H1 (cell line): Measurements from ENCODE around the gene ADAM22. TPM values are rescaled to one million over a fixed set of nuclear protein-coding genes. Genes with fewer than 3 reads are reported as not detected.

ENCODE experiments used
- CTCF ChIA-PET: fragments of 300-600 bp; sonication (Branson Sonifier 250); formaldehyde crosslinking; loops from one replicate; lab custom pipeline; 2021; ENCODE audit not compliant: partially characterized antibody; lab: Charles Lee
- POLR2A ChIA-PET: fragments of 300-600 bp; sonication (Branson Sonifier 250); formaldehyde crosslinking; loops from one replicate; lab custom pipeline; 2021; ENCODE audit warnings: inconsistent platforms; ENCODE audit not compliant: partially characterized antibody; lab: Charles Lee
- DNase-seq, 2 experiments: peaks; one replicate each; pipeline versions ENCODE4 v3.0.0 to v3.0.0-alpha.2; 2010 to 2022; ENCODE audit warnings: low spot score in 2 of 2, low read depth in 1 of 2, mixed read lengths in 1 of 2
- FAIRE-seq: peaks from 2 replicates; lab custom pipeline; 2011; peaks lifted over from hg19 to GRCh38; lab: Jason Lieb, UNC
- H2AFZ ChIP-seq: 2 replicates; pipeline ENCODE4 v1.8.1; 2012; ENCODE audit warnings: low read length, inconsistent platforms
- H2AK5ac ChIP-seq: 2 replicates; pipeline ENCODE4 v1.6.1; 2013; ENCODE audit warnings: low read depth, low read length
- H2BK120ac ChIP-seq: replicated peaks from 2 replicates; pipeline ENCODE3; 2013; ENCODE audit warnings: low read depth, low read length, inconsistent platforms
- H2BK12ac ChIP-seq: 2 replicates; pipeline ENCODE4 v1.6.1; 2013; ENCODE audit warnings: low read depth, low read length
- H2BK15ac ChIP-seq: 2 replicates; pipeline ENCODE4 v1.6.1; 2013; ENCODE audit warnings: low read length
- H2BK20ac ChIP-seq: 2 replicates; pipeline ENCODE4 v1.6.1; 2013; ENCODE audit warnings: low read length
- H2BK5ac ChIP-seq: 2 replicates; pipeline ENCODE4 v1.6.1; 2013; ENCODE audit warnings: low read depth, low read length
- H3K14ac ChIP-seq: 2 replicates; pipeline ENCODE4 v1.6.1; 2013; ENCODE audit warnings: inconsistent platforms; ENCODE audit not compliant: insufficient read length
- H3K18ac ChIP-seq: 2 replicates; pipeline ENCODE4 v1.6.1; 2013; ENCODE audit warnings: low read length; ENCODE audit errors: extremely low read depth
- H3K23ac ChIP-seq: 2 replicates; pipeline ENCODE4 v1.6.1; 2013; ENCODE audit warnings: inconsistent platforms; ENCODE audit not compliant: insufficient read length
- H3K23me2 ChIP-seq: 2 replicates; pipeline ENCODE4 v1.6.1; 2013; ENCODE audit warnings: low read depth, low read length
- H3K27ac ChIP-seq: 2 replicates; pipeline ENCODE4 v1.6.1; 2011; ENCODE audit warnings: low read depth, low read length, inconsistent platforms
- H3K27me3 ChIP-seq, 4 experiments: replicated peaks in 1 of 4; 1 replicate in 1 of 4; 2 replicates in 3 of 4; pipeline versions ENCODE4 v1.6.1 to v1.8.1; 2011 to 2013; ENCODE audit warnings: low read length in 3 of 4, mild to moderate bottlenecking in 3 of 4, inconsistent platforms in 2 of 4, mixed read lengths in 2 of 4, moderate library complexity in 1 of 4; ENCODE audit not compliant: control insufficient read depth in 3 of 4, insufficient read depth in 3 of 4; ENCODE audit errors: extremely low read depth in 1 of 4
- H3K36me3 ChIP-seq, 4 experiments: 2 replicates each; pipeline versions ENCODE4 v1.6.1 to v1.8.1; 2011 to 2013; ENCODE audit warnings: mild to moderate bottlenecking in 4 of 4, low read length in 3 of 4, moderate library complexity in 2 of 4, control low read depth in 1 of 4, inconsistent platforms in 1 of 4; ENCODE audit not compliant: insufficient read depth in 4 of 4, control insufficient read depth in 2 of 4
- H3K4ac ChIP-seq: replicated peaks from 2 replicates; pipeline ENCODE3; 2013; ENCODE audit warnings: low read length, low read depth, mixed read lengths, inconsistent platforms; ENCODE audit not compliant: insufficient read length
- H3K4me1 ChIP-seq, 4 experiments: replicated peaks in 1 of 4; 1 replicate in 1 of 4; 2 replicates in 3 of 4; pipeline versions ENCODE4 v1.6.1 to v1.8.1; 2011 to 2013; ENCODE audit warnings: low read length in 3 of 4, inconsistent platforms in 2 of 4, mixed read lengths in 1 of 4; ENCODE audit not compliant: insufficient read depth in 4 of 4, control insufficient read depth in 3 of 4
- H3K4me2 ChIP-seq, 2 experiments: 2 replicates each; pipeline versions ENCODE4 v1.6.1 to v1.8.1; 2011 to 2013; ENCODE audit warnings: low read depth in 2 of 2, low read length in 2 of 2, control low read depth in 1 of 2, inconsistent platforms in 1 of 2, mild to moderate bottlenecking in 1 of 2; ENCODE audit not compliant: insufficient read depth in 1 of 2
- H3K4me3 ChIP-seq, 4 experiments: fragments of 200-600, 300-600 bp in 1 of 4; sonication (generic), shearing (Covaris generic), sonication (Bioruptor Twin) in 1 of 4; 2 replicates each; pipeline versions ENCODE4 v1.5.1 to v1.8.1; 2011 to 2016; ENCODE audit warnings: low read length in 4 of 4, low read depth in 3 of 4, control low read depth in 2 of 4, inconsistent platforms in 2 of 4, mild to moderate bottlenecking in 2 of 4, mixed read lengths in 1 of 4, moderate library complexity in 1 of 4; ENCODE audit not compliant: insufficient read depth in 2 of 4; ENCODE audit errors: extremely low read depth in 1 of 4
- H3K56ac ChIP-seq: replicated peaks from 2 replicates; pipeline ENCODE3; 2013; ENCODE audit warnings: low read depth, mild to moderate bottlenecking, mixed read lengths, low read length, inconsistent platforms; ENCODE audit not compliant: insufficient read length
- H3K79me1 ChIP-seq: 2 replicates; pipeline ENCODE4 v1.6.1; 2013; ENCODE audit warnings: low read depth, low read length, control low read depth
- H3K79me2 ChIP-seq, 2 experiments: 2 replicates each; pipeline versions ENCODE4 v1.6.1 to v1.8.1; 2012 to 2013; ENCODE audit warnings: low read length in 2 of 2, mild to moderate bottlenecking in 2 of 2, inconsistent platforms in 1 of 2; ENCODE audit not compliant: insufficient read depth in 2 of 2, control insufficient read depth in 1 of 2
- H3K9ac ChIP-seq, 4 experiments: replicated peaks in 1 of 4; 1 replicate in 1 of 4; 2 replicates in 3 of 4; pipeline versions ENCODE4 v1.6.1 to v1.8.1; 2011 to 2013; ENCODE audit warnings: low read depth in 3 of 4, low read length in 3 of 4, control low read depth in 2 of 4, mild to moderate bottlenecking in 2 of 4, moderate library complexity in 2 of 4, inconsistent platforms in 1 of 4; ENCODE audit errors: extremely low read depth in 1 of 4
- H3K9me3 ChIP-seq, 2 experiments: 2 replicates each; pipeline versions ENCODE4 v1.6.1 to v1.8.1; 2012 to 2013; ENCODE audit warnings: mild to moderate bottlenecking in 2 of 2, moderate library complexity in 2 of 2, control low read depth in 1 of 2, inconsistent platforms in 1 of 2, low read depth in 1 of 2, low read length in 1 of 2, mixed read lengths in 1 of 2; ENCODE audit not compliant: insufficient read depth in 2 of 2
- H4K20me1 ChIP-seq, 2 experiments: replicated peaks in 1 of 2; 2 replicates each; pipeline versions ENCODE3 to v1.8.1; 2011 to 2013; ENCODE audit warnings: inconsistent platforms in 2 of 2, low read length in 2 of 2, mild to moderate bottlenecking in 1 of 2; ENCODE audit not compliant: insufficient read depth in 2 of 2, control insufficient read depth in 1 of 2
- H4K5ac ChIP-seq: 2 replicates; pipeline ENCODE4 v1.6.1; 2013; ENCODE audit warnings: low read length, low read depth, mixed read lengths, inconsistent platforms; ENCODE audit not compliant: insufficient read length
- H4K8ac ChIP-seq: 2 replicates; pipeline ENCODE4 v1.8.0; 2013; ENCODE audit warnings: mild to moderate bottlenecking, moderate library complexity, low read length, inconsistent platforms; ENCODE audit not compliant: insufficient read depth; ENCODE audit errors: extremely low read depth
- H4K91ac ChIP-seq: replicated peaks from 2 replicates; pipeline ENCODE3; 2013; ENCODE audit warnings: low read length, mixed read lengths, inconsistent platforms; ENCODE audit not compliant: insufficient read length
- BRCA1 ChIP-seq: IDR thresholded peaks from 2 replicates; pipeline ENCODE4 v1.6.1; 2012; ENCODE audit warnings: low read depth, low read length, improper control_type of control experiment
- CBX8 ChIP-seq: fragments of 300-800, 300-1000 bp; sonication (generic); IDR thresholded peaks from 2 replicates; pipeline ENCODE4 v1.7.1; 2016; ENCODE audit warnings: low read depth, low read length, borderline replicate concordance
- KDM4A ChIP-seq: IDR thresholded peaks from one replicate; pipeline ENCODE4 v1.7.1; 2012; ENCODE audit warnings: low read depth, mild to moderate bottlenecking, moderate library complexity, low read length, inconsistent platforms; ENCODE audit not compliant: severe bottlenecking
- NANOG ChIP-seq: IDR thresholded peaks from 2 replicates; pipeline ENCODE4 v1.6.1; 2011; ENCODE audit warnings: low read length, low read depth, mild to moderate bottlenecking, inconsistent platforms; ENCODE audit not compliant: insufficient read depth, poor library complexity, severe bottlenecking
- PHF8 ChIP-seq: fragments of 200-600 bp; sonication (generic); conservative IDR thresholded peaks from 2 replicates; pipeline ENCODE4 v1.7.1; 2012; ENCODE audit warnings: low read depth, mild to moderate bottlenecking, inconsistent platforms, low read length, moderate library complexity
- SIN3A ChIP-seq, 2 experiments: IDR thresholded peaks in 1 of 2; conservative IDR thresholded peaks in 1 of 2; 2 replicates each; pipeline ENCODE4 v1.6.1; 2011 to 2012; ENCODE audit warnings: low read length in 2 of 2, improper control_type of control experiment in 1 of 2, low read depth in 1 of 2, mild to moderate bottlenecking in 1 of 2
- SP2 ChIP-seq: IDR thresholded peaks from 2 replicates; pipeline ENCODE4 v1.6.1; 2012; ENCODE audit warnings: mild to moderate bottlenecking, low read length, inconsistent platforms
- TAF1 ChIP-seq: IDR thresholded peaks from 2 replicates; pipeline ENCODE4 v1.6.1; 2011; ENCODE audit warnings: mild to moderate bottlenecking, low read depth, low read length
- TBP ChIP-seq: IDR thresholded peaks from 2 replicates; pipeline ENCODE4 v1.6.1; 2011; ENCODE audit warnings: low read depth, low read length, improper control_type of control experiment
- WGBS, 2 experiments: shearing (Covaris generic) in 1 of 2; methylation state at CpG; one replicate each; pipeline versions ENCODE4 v1.1.6 to v1.1.7; 2013 to 2015; ENCODE audit warnings: low lambda C conversion rate in 2 of 2, mixed read lengths in 2 of 2, inconsistent platforms in 1 of 2, low coverage in 1 of 2, missing lambda C conversion rate in 1 of 2; ENCODE audit not compliant: insufficient replicate concordance in 2 of 2, insufficient coverage in 1 of 2, insufficient read length in 1 of 2; ENCODE audit errors: extremely low coverage in 1 of 2, missing lambda C conversion rate in 1 of 2; 5-methylcytosine and 5-hydroxymethylcytosine counted together
- polyA plus RNA-seq, 7 experiments: library from polyadenylated mRNA; depleted of rRNA in 3 of 7; stranded (reverse) in 5 of 7; unstranded in 2 of 7; fragments of >200 nt in 5 of 7; fragments of 200-250 nt in 2 of 7; gene quantifications; 1 replicate in 5 of 7; 2 replicates in 1 of 7; 4 replicates in 1 of 7; pipeline versions ENCODE4 v1.2.1 to v1.2.3, GENCODE V29; 2011 to 2013; ENCODE audit warnings: missing spikeins in 2 of 7, mixed read lengths in 2 of 7
- total RNA-seq: library from RNA; stranded (reverse); fragmentation: NEBNext Ultra II Directional; extraction: Animal tissue kit (Norgen Biotek cat#: 25700); gene quantifications from 2 replicates; pipeline ENCODE4 v1.2.1, GENCODE V29; 2021
- TF ChIP-seq, protein P1 (sequence below): IDR thresholded peaks from 2 replicates; pipeline ENCODE4 v1.6.1; 2012; ENCODE audit warnings: inconsistent platforms

Gene ADAM22
- total and polyA plus RNA-seq, 2 of the 8 experiments (the other 6 are each of a cell fraction or from before 2014, with no cell fraction given), result 4.6 to 21.4 TPM

DNA sequence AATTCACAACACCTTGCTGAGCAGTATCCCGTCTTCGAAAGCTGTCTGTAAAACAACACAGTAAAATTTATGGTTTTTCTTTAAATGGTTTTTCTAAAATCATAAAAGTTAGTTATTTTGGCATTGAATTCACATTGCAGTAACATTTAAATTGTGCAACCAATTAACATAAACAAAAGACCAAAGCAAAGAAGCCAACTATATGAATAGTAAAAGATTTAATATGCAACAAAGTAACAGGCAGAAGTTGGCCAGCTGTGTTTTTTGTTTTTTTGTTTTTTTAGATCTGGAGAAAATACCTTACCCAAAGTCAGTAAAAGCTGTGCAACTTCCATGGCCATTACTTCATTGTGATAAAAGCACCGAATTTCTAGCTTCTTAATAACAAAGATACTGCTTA, 274.5 kb downstream of the ADAM22 start:
- Histone ChIP-seq H3K4me3 (no peak overlapping the region), H2BK20ac (no peak overlapping the region), H3K9ac (no peak overlapping the region), H3K4ac (no peak overlapping the region), H3K4me1 (no peaks in the 10 kb centered on the region), H3K56ac (no peak overlapping the region), H3K23ac (no peak overlapping the region), H3K79me2 (peaks cover 0 to 3% of the 10 kb centered on the region in 2 experiments; a peak in 1 of 4 replicates), H4K8ac (no peak overlapping the region), H2BK15ac (no peak overlapping the region), H3K4me2 (no peak overlapping the region), H2AFZ (no peak overlapping the region), H3K27ac (no peak overlapping the region), H4K20me1 (no peaks in the 10 kb centered on the region), H2BK5ac (no peak overlapping the region), H3K9me3 (no peaks in the 10 kb centered on the region), H3K23me2 (no peaks in the 10 kb centered on the region), H2BK12ac (no peak overlapping the region), H4K5ac (no peak overlapping the region), H2BK120ac (no peak overlapping the region), H2AK5ac (no peak overlapping the region), H3K79me1 (no peaks in the 10 kb centered on the region), H3K14ac (no peak overlapping the region), H4K91ac (no peak overlapping the region), H3K36me3 (peaks cover 2 to 84% (median 36%) of the 10 kb centered on the region in 4 experiments; a peak in 7 of 8 replicates), H3K18ac (no peak overlapping the region), H3K27me3 (no peaks in the 10 kb centered on the region)
- DNase-seq (no peak), FAIRE-seq (no peak)
- no peak for TF ChIP-seq PHF8
- no peak for TF ChIP-seq SIN3A (conservative IDR thresholded peaks at IDR 0.05 in 1 of 2, IDR thresholded peaks at IDR 0.05 in 1 of 2; ENCODE audit: low read depth in 1 of 2, low read length in 2 of 2)
- TF ChIP-seq, protein P1, sequence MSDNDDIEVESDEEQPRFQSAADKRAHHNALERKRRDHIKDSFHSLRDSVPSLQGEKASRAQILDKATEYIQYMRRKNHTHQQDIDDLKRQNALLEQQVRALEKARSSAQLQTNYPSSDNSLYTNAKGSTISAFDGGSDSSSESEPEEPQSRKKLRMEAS, result no peak
- no peak for TF ChIP-seq BRCA1
- no peak for TF ChIP-seq CBX8
- no peak for TF ChIP-seq NANOG
- no peak for TF ChIP-seq TAF1
- TF ChIP-seq TBP, result no peak
- no peak for TF ChIP-seq SP2
- TF ChIP-seq KDM4A, result no peak
- ChIA-PET CTCF (interaction anchor here (0.6 to 1.8 kb wide), 4 partner anchors 9 to 368 kb away, joined by 3 to 6 read pairs (median 4); partner anchors contain the start of gene SRI), POLR2A (no interaction called here)
- WGBS, 2 experiments, result 91% methylated on average over 3 of the region's 3 CpGs; no CpG with 5 or more reads in 1 of the 2 experiments
